Omental fat pad (tissue), 4 donors: ENCODE results near the gene STIP1. TPM values are rescaled to one million over a fixed set of nuclear protein-coding genes. Genes with fewer than 3 reads are reported as not detected.
A peak's percentile ranks its signal among the peaks of the same experiment; 100 is the strongest.
"Not testable (repeated sequence)": the region's sequence is repeated elsewhere in the genome, so short reads cannot be mapped to it uniquely, and the experiment has no call there.

Experiments
- ATAC-seq: fragments of 150-250 bp; one replicate; pipeline ENCODE4 v1.9.1; 2016; ENCODE audit warnings: mild to moderate bottlenecking, moderate library complexity; ENCODE audit not compliant: low FRiP score
- DNase-seq: peaks from one replicate; pipeline ENCODE4 v3.0.0-alpha.2; 2019; ENCODE audit warnings: low spot score
- total RNA-seq, 4 donors: library from RNA; depleted of rRNA; stranded (reverse); fragments of >200 nt; gene quantifications; one replicate each; pipeline ENCODE4 v1.1.0, GENCODE V29; 2016
- TF ChIP-seq, protein P1 (sequence below), 3 donors: fragments of 450-650 bp; IDR thresholded peaks; one replicate each; pipeline ENCODE4 v1.5.1; 2016 to 2017; ENCODE audit warnings: antibody characterized with exemption in 3 of 3, mild to moderate bottlenecking in 3 of 3, moderate library complexity in 2 of 3

STIP1 gene
- total RNA-seq, 4 donors from 2014 or later: 73.0 to 174 (median 135) TPM

DNA sequence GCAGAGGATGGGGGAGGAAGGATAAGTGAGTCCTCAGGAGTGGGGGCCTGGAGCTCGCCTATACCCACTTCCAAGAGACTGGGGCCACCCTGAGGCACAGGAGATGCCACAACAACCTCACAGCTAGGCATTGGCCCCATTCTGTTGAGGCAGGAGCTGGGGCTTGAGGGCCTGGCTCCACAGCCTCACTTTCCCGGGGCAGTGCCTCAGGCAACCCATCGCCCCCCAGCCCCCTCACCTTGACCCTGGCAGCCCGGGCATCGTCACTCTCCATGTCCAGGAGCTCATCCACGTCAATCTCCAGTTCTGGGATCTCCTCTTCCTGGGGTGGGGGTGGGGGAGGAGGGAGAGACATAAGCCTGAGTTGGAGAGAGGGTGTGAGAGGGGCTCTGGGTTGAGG lies 59.0 kb downstream of the STIP1 start:
- TF ChIP-seq, protein P1, sequence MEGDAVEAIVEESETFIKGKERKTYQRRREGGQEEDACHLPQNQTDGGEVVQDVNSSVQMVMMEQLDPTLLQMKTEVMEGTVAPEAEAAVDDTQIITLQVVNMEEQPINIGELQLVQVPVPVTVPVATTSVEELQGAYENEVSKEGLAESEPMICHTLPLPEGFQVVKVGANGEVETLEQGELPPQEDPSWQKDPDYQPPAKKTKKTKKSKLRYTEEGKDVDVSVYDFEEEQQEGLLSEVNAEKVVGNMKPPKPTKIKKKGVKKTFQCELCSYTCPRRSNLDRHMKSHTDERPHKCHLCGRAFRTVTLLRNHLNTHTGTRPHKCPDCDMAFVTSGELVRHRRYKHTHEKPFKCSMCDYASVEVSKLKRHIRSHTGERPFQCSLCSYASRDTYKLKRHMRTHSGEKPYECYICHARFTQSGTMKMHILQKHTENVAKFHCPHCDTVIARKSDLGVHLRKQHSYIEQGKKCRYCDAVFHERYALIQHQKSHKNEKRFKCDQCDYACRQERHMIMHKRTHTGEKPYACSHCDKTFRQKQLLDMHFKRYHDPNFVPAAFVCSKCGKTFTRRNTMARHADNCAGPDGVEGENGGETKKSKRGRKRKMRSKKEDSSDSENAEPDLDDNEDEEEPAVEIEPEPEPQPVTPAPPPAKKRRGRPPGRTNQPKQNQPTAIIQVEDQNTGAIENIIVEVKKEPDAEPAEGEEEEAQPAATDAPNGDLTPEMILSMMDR (IDR thresholded peaks at IDR 0.05): no peak
- ATAC-seq (no peak), DNase-seq (no peak)

DNA sequence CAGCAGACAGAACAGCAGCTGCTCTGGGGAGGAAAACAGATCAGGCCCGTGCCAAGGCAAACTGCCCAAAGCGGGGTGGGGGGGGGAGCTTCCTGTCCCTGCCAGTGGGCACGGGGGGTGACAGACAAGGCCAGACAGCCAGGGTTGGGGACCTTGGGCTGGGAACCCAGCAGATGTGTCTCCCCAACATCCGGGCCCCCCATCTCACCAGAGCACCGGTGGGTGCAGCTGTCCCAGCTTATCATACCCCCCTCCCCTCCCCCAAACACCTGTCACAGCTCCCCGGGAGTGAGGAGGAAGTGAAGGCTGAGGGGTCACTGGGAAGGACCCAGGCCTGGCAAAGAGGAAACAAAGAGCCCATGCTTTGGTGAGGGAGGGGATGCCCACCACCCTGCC lies 59.4 kb downstream of the STIP1 start:
- ATAC-seq (no peak), DNase-seq (no peak)
- TF ChIP-seq, protein P1 (IDR thresholded peaks at IDR 0.05): no peak

DNA sequence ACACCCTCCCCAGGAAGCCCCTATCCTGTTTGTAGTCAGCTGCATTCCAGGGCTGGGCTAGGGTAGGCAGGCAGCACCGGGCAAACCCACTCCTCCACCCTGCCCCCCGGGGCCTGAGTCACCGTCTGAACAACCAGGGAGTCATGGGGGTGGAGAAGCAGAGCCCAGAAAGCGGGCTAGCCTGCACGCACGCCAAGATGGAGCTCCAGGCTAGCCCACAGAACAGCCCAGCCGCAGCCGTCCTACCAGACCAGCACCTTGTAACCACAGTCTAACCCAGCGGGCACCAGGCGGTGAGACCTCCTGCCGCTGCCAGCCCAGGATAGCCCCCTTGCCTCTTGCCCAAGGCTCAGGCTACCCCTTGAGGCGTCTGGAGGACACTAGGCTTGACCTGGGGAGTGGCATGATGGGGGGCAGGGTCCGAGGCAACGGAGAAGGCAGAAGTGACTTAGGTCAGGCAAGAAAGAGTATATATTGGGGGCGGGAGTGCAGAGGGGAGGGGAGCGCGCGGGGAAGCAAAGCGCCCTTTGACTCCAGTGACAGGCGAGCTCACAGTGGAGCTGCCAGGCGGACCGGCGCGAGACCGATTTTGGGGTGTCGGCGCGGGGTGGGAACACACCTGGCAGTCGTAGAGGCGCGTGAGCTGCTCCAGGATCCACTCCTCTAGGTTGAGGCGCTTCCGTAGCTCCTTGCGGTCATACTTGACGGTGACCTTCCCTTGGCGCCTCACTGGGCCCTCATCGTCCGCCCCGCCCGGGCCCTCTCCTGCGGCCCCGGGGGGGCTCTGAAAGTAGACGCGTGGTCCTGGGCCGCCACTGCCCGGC lies 60.0 kb downstream of the STIP1 start:
- TF ChIP-seq, protein P1 (IDR thresholded peaks at IDR 0.05): no peak
- DNase-seq (peak; percentile 83), ATAC-seq (peak; percentile 42)

DNA sequence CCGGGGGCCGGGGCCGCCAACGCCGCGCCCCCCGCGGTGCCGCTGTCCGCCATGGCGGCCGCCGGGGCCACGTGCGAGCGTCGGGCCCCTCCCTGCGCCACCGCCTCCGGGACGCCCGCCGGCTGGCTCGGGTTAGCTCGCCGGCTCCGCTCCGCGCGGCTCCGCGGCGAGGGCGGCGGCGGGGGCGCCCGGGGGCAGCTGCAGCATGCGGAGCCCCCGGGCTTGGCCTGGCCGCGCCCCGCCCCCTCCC lies 60.6 kb downstream of the STIP1 start:
- ATAC-seq: peak; percentile 1
- not testable (repeated sequence) for DNase-seq

DNA sequence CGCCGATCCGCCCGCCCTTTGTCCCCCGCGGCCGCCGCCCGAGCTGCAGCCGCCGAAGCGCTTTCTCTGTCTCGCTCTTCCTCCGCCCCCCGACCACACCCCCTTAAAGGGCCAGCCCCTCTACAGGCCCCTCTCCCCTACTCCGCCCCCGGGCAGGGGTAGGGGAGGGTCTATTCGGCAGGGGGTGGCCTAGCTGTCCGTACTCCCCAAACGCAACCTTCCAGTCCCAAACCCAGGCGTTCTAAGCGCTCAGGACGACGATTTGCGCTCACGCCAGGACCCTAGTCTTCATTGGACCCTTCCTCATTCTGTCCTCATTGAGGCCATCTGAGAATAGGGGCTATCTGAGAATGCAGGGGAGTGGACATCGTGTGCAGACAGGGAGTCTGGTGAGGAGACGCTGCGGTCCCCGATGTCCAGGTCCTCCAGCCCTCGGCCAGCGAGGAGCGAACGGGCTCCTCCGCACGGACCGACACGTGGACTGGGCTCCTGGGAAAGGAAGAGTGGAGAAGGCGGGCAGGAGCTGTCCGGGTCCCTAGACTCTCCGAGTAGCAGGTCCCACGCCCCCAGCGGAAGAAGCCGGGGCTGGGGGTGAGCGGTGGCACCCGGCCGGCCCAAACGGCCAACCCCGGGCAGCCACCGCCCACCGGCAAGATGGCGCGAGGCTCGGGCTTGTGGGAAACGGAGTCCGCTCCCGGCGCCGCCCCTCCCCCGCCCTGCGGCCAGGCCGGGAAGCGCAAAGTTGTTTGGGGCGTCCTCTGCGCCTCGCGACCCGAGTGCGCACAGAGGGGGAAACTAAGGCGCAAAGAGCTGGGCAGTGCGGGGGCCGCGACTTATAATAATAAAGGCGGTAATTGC lies 61.1 kb downstream of the STIP1 start, which contains the start of gene PPP1R14B:
Gene PPP1R14B (minus strand): TSS at position 73 of the 858 bp plus-strand sequence. CDS start 270 bp downstream, outside the sequence.
- ATAC-seq (peak; percentile 43), DNase-seq (peak; percentile 60)
- TF ChIP-seq, protein P1 (IDR thresholded peaks at IDR 0.05): no peak

DNA sequence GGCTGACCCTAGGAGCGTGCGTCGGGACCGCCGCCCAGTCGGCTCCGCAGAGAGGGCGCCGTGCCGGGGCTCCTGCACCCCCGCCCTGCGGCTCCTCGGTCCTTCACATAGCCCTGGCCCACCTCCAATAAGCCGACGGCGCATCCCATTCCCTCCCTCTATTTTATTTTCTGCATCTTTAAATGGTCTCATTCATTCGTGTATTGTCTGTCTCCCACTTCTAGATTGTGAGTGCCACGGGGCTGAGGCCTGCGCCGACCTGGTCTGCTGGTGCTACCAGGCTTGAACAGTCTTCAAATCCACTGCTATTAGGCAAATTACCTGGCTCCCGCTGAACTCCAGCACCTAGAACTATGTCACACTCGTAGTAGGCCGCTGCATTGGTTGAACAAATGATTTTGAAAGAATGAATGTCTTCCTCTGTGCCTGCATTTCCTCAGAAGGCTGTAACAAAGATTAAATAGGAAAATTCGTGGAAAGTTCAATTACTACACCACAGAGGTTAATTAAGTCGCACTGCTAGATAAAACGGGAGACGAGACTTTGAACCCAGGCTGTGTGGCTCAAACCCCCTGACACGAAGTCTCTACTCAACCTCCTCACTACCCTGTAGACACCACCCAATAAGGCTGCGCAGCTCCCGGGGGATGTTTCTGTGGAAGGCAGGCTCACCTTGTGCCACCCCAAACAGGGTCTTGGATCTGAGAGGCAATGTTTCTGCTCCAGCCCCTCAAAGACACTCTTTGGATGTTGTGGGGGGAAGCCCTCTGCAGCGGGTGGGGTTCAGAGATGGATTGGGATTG lies 62.0 kb downstream of the STIP1 start:
- TF ChIP-seq, protein P1 (IDR thresholded peaks at IDR 0.05): no peak
- DNase-seq (no peak), ATAC-seq (no peak)

DNA sequence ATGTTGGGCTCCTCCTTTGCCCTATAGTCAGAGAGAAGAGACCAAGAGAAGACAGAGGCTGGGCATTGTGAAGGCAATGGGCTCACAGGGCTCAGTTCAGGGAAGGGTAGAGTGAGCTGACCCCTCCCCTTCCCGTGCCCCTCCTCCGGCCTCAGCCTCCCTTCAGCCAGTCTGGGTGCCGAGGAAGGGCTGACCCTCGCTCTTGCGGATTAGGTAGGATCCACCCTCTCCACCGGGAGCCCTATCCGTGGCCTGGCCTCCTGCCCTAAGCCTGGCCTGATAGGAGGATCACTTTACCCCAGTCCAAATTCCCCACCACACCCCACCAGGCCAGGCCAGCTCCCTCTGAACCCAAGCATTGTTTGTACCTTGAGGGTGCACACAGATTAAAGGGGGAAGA lies 62.6 kb downstream of the STIP1 start:
- TF ChIP-seq, protein P1 (IDR thresholded peaks at IDR 0.05): no peak
- ATAC-seq: no peak
- no peak for DNase-seq
